Cerebellar cortex (tissue), 1 donor: Measurements from ENCODE around the gene IMMP2L.
"Not testable (repeated sequence)": the region's sequence is repeated elsewhere in the genome, so short reads cannot be mapped to it uniquely, and the experiment has no call there.

ENCODE experiments used
- DNase-seq: peaks from one replicate; pipeline ENCODE4 v3.0.0-alpha.2; 2015; ENCODE audit warnings: low spot score

Gene IMMP2L

GRCh38 chr7:111074748-111075146 is 487.5 kb downstream of the IMMP2L start:
- DNase-seq, result no peak

GRCh38 chr7:111074071-111074747 is 488.1 kb downstream of the IMMP2L start:
- no peak for DNase-seq

GRCh38 chr7:111072658-111073057 is 489.6 kb downstream of the IMMP2L start:
- DNase-seq, result not testable (repeated sequence)

GRCh38 chr7:111071556-111071955 is 490.7 kb downstream of the IMMP2L start:
- no peak for DNase-seq

GRCh38 chr7:111068618-111069017 is 493.7 kb downstream of the IMMP2L start:
- no peak for DNase-seq

- no peak for DNase-seq
Measured at GRCh38 chr7:111067682-111068081, 494.6 kb downstream of the IMMP2L start.

GRCh38 chr7:111067251-111067650 is 495.0 kb downstream of the IMMP2L start:
- DNase-seq, result no peak

GRCh38 chr7:111063166-111063565 is 499.1 kb downstream of the IMMP2L start:
- DNase-seq, result no peak

GRCh38 chr7:111059833-111060232 is 502.5 kb downstream of the IMMP2L start:
- DNase-seq, result no peak

- DNase-seq, result no peak
Measured at GRCh38 chr7:111057066-111057465, 505.2 kb downstream of the IMMP2L start.

GRCh38 chr7:111056371-111056770 is 505.9 kb downstream of the IMMP2L start:
- DNase-seq, result no peak

- no peak for DNase-seq
Measured at GRCh38 chr7:111053035-111053434, 509.3 kb downstream of the IMMP2L start.

- no peak for DNase-seq
Measured at GRCh38 chr7:111051832-111052231, 510.5 kb downstream of the IMMP2L start.

- DNase-seq, result no peak
Measured at GRCh38 chr7:111050875-111051416, 511.3 kb downstream of the IMMP2L start.

- no peak for DNase-seq
Measured at GRCh38 chr7:111049971-111050680, 512.2 kb downstream of the IMMP2L start.

- no peak for DNase-seq
Measured at GRCh38 chr7:111047595-111047994, 514.7 kb downstream of the IMMP2L start.

GRCh38 chr7:111045449-111045848 is 516.8 kb downstream of the IMMP2L start:
- DNase-seq, result no peak

- DNase-seq, result no peak
Measured at GRCh38 chr7:111043561-111043960, 518.7 kb downstream of the IMMP2L start.

- DNase-seq, result no peak
Measured at GRCh38 chr7:111042842-111043241, 519.5 kb downstream of the IMMP2L start.

- DNase-seq, result no peak
Measured at GRCh38 chr7:111041577-111041976, 520.7 kb downstream of the IMMP2L start.

- no peak for DNase-seq
Measured at GRCh38 chr7:111038185-111038584, 524.1 kb downstream of the IMMP2L start.

GRCh38 chr7:111031916-111032315 is 530.4 kb downstream of the IMMP2L start:
- no peak for DNase-seq

- no peak for DNase-seq
Measured at GRCh38 chr7:111030336-111030735, 532.0 kb downstream of the IMMP2L start.
